HCT116 (cell line): ENCODE data around the gene COL19A1. TPM values are rescaled to one million over a fixed set of nuclear protein-coding genes. Genes with fewer than 3 reads are reported as not detected.

Source experiments
- ATAC-seq: fragments of 200-7000 bp; cut with Tn5 transposase; 2 replicates; pipeline ENCODE4 v1.9.1; 2020; ENCODE audit warnings: mild to moderate bottlenecking, moderate library complexity
- BruUV-seq: library from RNA; stranded (reverse); fragments of 400-500 nt; replicated peaks from 2 replicates; lab custom pipeline; 2021; lab: Mats Ljungman, UMichigan
- CTCF ChIA-PET: fragments of 300-600 bp; sonication (Branson Sonifier 250); formaldehyde crosslinking; loops from one replicate; lab custom pipeline; 2021; ENCODE audit warnings: antibody characterized with exemption; lab: Charles Lee
- POLR2A ChIA-PET: fragments of 300-600, 350-600 bp; sonication (Branson Sonifier 250); formaldehyde crosslinking; loops from one replicate; lab custom pipeline; 2021; ENCODE audit warnings: antibody characterized with exemption; lab: Charles Lee
- RAD21 ChIA-PET, 2 experiments: fragments of 300-600 bp; sonication (Branson Sonifier 250); formaldehyde crosslinking; loops; one replicate each; lab custom pipeline; 2023; ENCODE audit warnings: low total read pairs in 2 of 2; ENCODE audit not compliant: uncharacterized antibody in 2 of 2, unreplicated experiment in 2 of 2, low non-redundant PET in 1 of 2; lab: Charles Lee
- DNase-seq: peaks from one replicate; pipeline ENCODE4 v3.0.0-alpha.2; 2010; ENCODE audit warnings: low read depth, low spot score
- H2AFZ ChIP-seq: fragments of 200-600 bp; shearing (Covaris generic), sonication (generic); 2 replicates; pipeline ENCODE4 v1.6.1; 2017; ENCODE audit warnings: low read depth, mixed run types, mixed read lengths, antibody characterized with exemption, low read length; ENCODE audit not compliant: poor library complexity, severe bottlenecking
- H3K27ac ChIP-seq: 2 replicates; pipeline ENCODE4 v1.5.1; 2012; ENCODE audit warnings: low read depth, low read length
- H3K27me3 ChIP-seq: fragments of 200-600 bp; sonication (generic); 2 replicates; pipeline ENCODE4 v1.6.1; 2016; ENCODE audit warnings: mixed run types, low read length, mixed read lengths; ENCODE audit not compliant: insufficient read depth
- H3K36me3 ChIP-seq, 2 experiments: fragments of 200-500 bp in 1 of 2; fragments of 200-600 bp in 1 of 2; sonication (Bioruptor generic) in 1 of 2; sonication (generic) in 1 of 2; 2 replicates each; pipeline versions ENCODE4 v1.5.1 to v1.6.1; 2014 to 2016; ENCODE audit warnings: low read length in 2 of 2, inconsistent platforms in 1 of 2, mixed read lengths in 1 of 2, mixed run types in 1 of 2; ENCODE audit not compliant: insufficient read depth in 2 of 2, control insufficient read depth in 1 of 2
- H3K4me1 ChIP-seq, 2 experiments: fragments of 200-600 bp in 1 of 2; sonication (generic) in 1 of 2; 2 replicates each; pipeline versions ENCODE4 v1.5.1 to v1.6.1; 2012 to 2017; ENCODE audit warnings: low read length in 2 of 2, inconsistent platforms in 1 of 2, mild to moderate bottlenecking in 1 of 2, mixed read lengths in 1 of 2, mixed run types in 1 of 2, moderate library complexity in 1 of 2; ENCODE audit not compliant: insufficient read depth in 2 of 2, control insufficient read depth in 1 of 2
- H3K4me2 ChIP-seq: fragments of 200-600 bp; sonication (generic); 2 replicates; pipeline ENCODE4 v1.6.1; 2017; ENCODE audit warnings: mixed run types, low read length, mixed read lengths
- H3K4me3 ChIP-seq, 2 experiments: fragments of 200-600 bp in 1 of 2; sonication (generic) in 1 of 2; replicated peaks in 1 of 2; 2 replicates each; pipeline ENCODE4 v1.5.1; 2011 to 2016; ENCODE audit warnings: low read length in 2 of 2, control low read depth in 1 of 2, low read depth in 1 of 2, mild to moderate bottlenecking in 1 of 2, mixed read lengths in 1 of 2, mixed run types in 1 of 2
- H3K79me2 ChIP-seq: fragments of 200-600 bp; sonication (generic); 2 replicates; pipeline ENCODE4 v1.6.1; 2017; ENCODE audit warnings: mild to moderate bottlenecking, mixed run types, low read length, moderate library complexity, mixed read lengths; ENCODE audit not compliant: insufficient read depth
- H3K9ac ChIP-seq: fragments of 200-600 bp; sonication (generic); 2 replicates; pipeline ENCODE4 v1.6.1; 2016; ENCODE audit warnings: low read length, mixed read lengths
- H3K9me2 ChIP-seq: fragments of 200-600 bp; sonication (generic), shearing (Covaris generic); 2 replicates; pipeline ENCODE4 v1.6.1; 2017; ENCODE audit warnings: mixed run types, mild to moderate bottlenecking, moderate library complexity; ENCODE audit not compliant: insufficient read depth
- H3K9me3 ChIP-seq, 2 experiments: fragments of 200-500 bp in 1 of 2; fragments of 200-600 bp in 1 of 2; sonication (Bioruptor generic) in 1 of 2; sonication (generic) in 1 of 2; 2 replicates each; pipeline ENCODE4 v1.6.1; 2014 to 2017; ENCODE audit warnings: low read length in 2 of 2, mixed read lengths in 2 of 2, inconsistent platforms in 1 of 2, low read depth in 1 of 2, mild to moderate bottlenecking in 1 of 2, mixed run types in 1 of 2, moderate library complexity in 1 of 2; ENCODE audit not compliant: control insufficient read depth in 1 of 2, insufficient read depth in 1 of 2
- H4K20me1 ChIP-seq: fragments of 200-600 bp; sonication (generic), shearing (Covaris generic); 2 replicates; pipeline ENCODE4 v1.6.1; 2017; ENCODE audit warnings: mixed run types, mild to moderate bottlenecking, moderate library complexity; ENCODE audit not compliant: insufficient read depth
- CTCF ChIP-seq, 3 experiments: fragments of 200-600 bp in 1 of 3; sonication (generic) in 1 of 3; IDR thresholded peaks in 2 of 3; conservative IDR thresholded peaks in 1 of 3; 2 replicates each; pipeline ENCODE4 v1.5.1; 2012 to 2017; ENCODE audit warnings: low read depth in 2 of 3, low read length in 2 of 3, antibody characterized with exemption in 1 of 3, borderline replicate concordance in 1 of 3, control low read depth in 1 of 3, mild to moderate bottlenecking in 1 of 3, mixed read lengths in 1 of 3, mixed run types in 1 of 3, moderate library complexity in 1 of 3; ENCODE audit not compliant: insufficient read depth in 1 of 3
- EZH2phosphoT487 ChIP-seq: fragments of 200-600 bp; IDR thresholded peaks from 2 replicates; pipeline ENCODE4 v1.6.1; 2018; ENCODE audit warnings: antibody characterized with exemption, borderline replicate concordance
- FOSL1 ChIP-seq: IDR thresholded peaks from 2 replicates; pipeline ENCODE4 v1.6.1; 2012; ENCODE audit warnings: low read depth
- MAX ChIP-seq: IDR thresholded peaks from 2 replicates; pipeline ENCODE4 v1.6.1; 2012
- POLR2A ChIP-seq: IDR thresholded peaks from 2 replicates; pipeline ENCODE4 v1.7.0; 2011; ENCODE audit warnings: borderline replicate concordance; ENCODE audit not compliant: insufficient read depth, insufficient read length; ENCODE audit errors: extremely low read depth
- POLR2AphosphoS5 ChIP-seq: IDR thresholded peaks from 2 replicates; pipeline ENCODE4 v1.6.1; 2011; ENCODE audit warnings: mild to moderate bottlenecking, low read depth, low read length, moderate library complexity
- RAD21 ChIP-seq: IDR thresholded peaks from 2 replicates; pipeline ENCODE4 v1.6.1; 2012; ENCODE audit warnings: low read depth, mild to moderate bottlenecking
- REST ChIP-seq: IDR thresholded peaks from 2 replicates; pipeline ENCODE4 v1.6.1; 2012; ENCODE audit warnings: low read depth
- SP1 ChIP-seq: IDR thresholded peaks from 2 replicates; pipeline ENCODE4 v1.6.1; 2012; ENCODE audit warnings: low read depth
- SRF ChIP-seq: IDR thresholded peaks from 2 replicates; pipeline ENCODE4 v1.6.1; 2012; ENCODE audit warnings: low read depth
- TCF7L2 ChIP-seq: IDR thresholded peaks from 2 replicates; pipeline ENCODE4 v1.7.0; 2011; ENCODE audit warnings: borderline replicate concordance, inconsistent platforms; ENCODE audit not compliant: insufficient read depth, insufficient read length; ENCODE audit errors: extremely low read depth
- YY1 ChIP-seq: IDR thresholded peaks from 2 replicates; pipeline ENCODE4 v1.6.1; 2011; ENCODE audit warnings: low read length, low read depth, moderate library complexity, mild to moderate bottlenecking; ENCODE audit not compliant: insufficient replicate concordance; ENCODE audit errors: extremely low read depth
- ZFX ChIP-seq: fragments of 450-650 bp; IDR thresholded peaks from 2 replicates; pipeline ENCODE4 v1.6.1; 2017
- intact Hi-C: fragments of 100-400 bp; cut with micrococcal nuclease; formaldehyde crosslinking; loops from 2 replicates; pipeline ENCODE4 v1.10.0; 2022
- total RNA-seq: library from RNA; stranded (reverse); gene quantifications from one replicate; pipeline ENCODE4 v1.2.1, GENCODE V29; 2021; ENCODE audit not compliant: unreplicated experiment

Gene COL19A1
- total RNA-seq, 1 experiment from 2014 or later = not detected

GRCh38 chr6:69878795-69879194 is 12.4 kb downstream of the COL19A1 start:
- Histone ChIP-seq H3K9ac (no peak overlapping the region), H3K27me3 (no peaks in the 10 kb centered on the region), H3K4me3 (no peak overlapping the region), H3K4me1 (no peaks in the 10 kb centered on the region), H3K9me3 (no peaks in the 10 kb centered on the region), H3K4me2 (no peak overlapping the region), H2AFZ (no peak overlapping the region), H3K27ac (no peak overlapping the region), H3K79me2 (no peaks in the 10 kb centered on the region), H3K36me3 (no peaks in the 10 kb centered on the region), H4K20me1 (no peaks in the 10 kb centered on the region), H3K9me2 (no peaks in the 10 kb centered on the region)
- TF ChIP-seq ZFX (no peak), REST (no peak), POLR2A (no peak), EZH2phosphoT487 (no peak), SRF (no peak), POLR2AphosphoS5 (no peak), MAX (no peak), YY1 (no peak), RAD21 (no peak), FOSL1 (no peak), CTCF (IDR thresholded peaks at IDR 0.05 in 2 of 3, conservative IDR thresholded peaks at IDR 0.05 in 1 of 3; ENCODE audit: borderline replicate concordance in 1 of 3, insufficient read depth in 1 of 3, low read depth in 2 of 3, low read length in 2 of 3) (no peak), SP1 (no peak), TCF7L2 (no peak)
- BruUV-seq = no TSS peak
- ChIA-PET CTCF (no interaction called here), POLR2A (no interaction called here), RAD21 (no interaction called here)
- ATAC-seq (no peak), DNase-seq (no peak)
- intact Hi-C loops = no loop called here
